HG02884 (cell line): ENCODE results near the gene NDUFAF8.

Experiments
- ATAC-seq: cut with Tn5 transposase; IDR thresholded peaks from one replicate; pipeline ENCODE4 v1.9.1; 2021; ENCODE audit warnings: mild to moderate bottlenecking, moderate library complexity; ENCODE audit not compliant: unreplicated experiment

Gene NDUFAF8

GRCh38 chr17:81200695-81201580 lies 38.2 kb upstream of the NDUFAF8 start:
- no peak for ATAC-seq

GRCh38 chr17:81202318-81202717 lies 36.8 kb upstream of the NDUFAF8 start:
- ATAC-seq: no peak

- ATAC-seq: no peak
Observed at GRCh38 chr17:81203136-81203535, 36.0 kb upstream of the NDUFAF8 start.

GRCh38 chr17:81204578-81204977 lies 34.5 kb upstream of the NDUFAF8 start:
- no peak for ATAC-seq

- no peak for ATAC-seq
Observed at GRCh38 chr17:81206166-81206565, 33.0 kb upstream of the NDUFAF8 start.

GRCh38 chr17:81206657-81207056 lies 32.5 kb upstream of the NDUFAF8 start:
- no peak for ATAC-seq

- ATAC-seq: no peak
Observed at GRCh38 chr17:81207610-81208581, 31.2 kb upstream of the NDUFAF8 start.

GRCh38 chr17:81208651-81209050 lies 30.5 kb upstream of the NDUFAF8 start:
- no peak for ATAC-seq

GRCh38 chr17:81209141-81209540 lies 30.0 kb upstream of the NDUFAF8 start:
- ATAC-seq: no peak

GRCh38 chr17:81210466-81210865 lies 28.7 kb upstream of the NDUFAF8 start:
- ATAC-seq: no peak

GRCh38 chr17:81210868-81211267 lies 28.2 kb upstream of the NDUFAF8 start:
- ATAC-seq: no peak

GRCh38 chr17:81212365-81212764 lies 26.8 kb upstream of the NDUFAF8 start:
- ATAC-seq: no peak

GRCh38 chr17:81213978-81214377 lies 25.1 kb upstream of the NDUFAF8 start:
- ATAC-seq: no peak

- ATAC-seq: no peak
Observed at GRCh38 chr17:81217491-81217890, 21.6 kb upstream of the NDUFAF8 start.

- no peak for ATAC-seq
Observed at GRCh38 chr17:81218459-81218858, 20.7 kb upstream of the NDUFAF8 start.

GRCh38 chr17:81218991-81219390 lies 20.1 kb upstream of the NDUFAF8 start:
- ATAC-seq: no peak

- no peak for ATAC-seq
Observed at GRCh38 chr17:81219476-81220180, 19.5 kb upstream of the NDUFAF8 start.

GRCh38 chr17:81221371-81221841 lies 17.7 kb upstream of the NDUFAF8 start:
- no peak for ATAC-seq

GRCh38 chr17:81221842-81222619 lies 17.1 kb upstream of the NDUFAF8 start:
- ATAC-seq: no peak

GRCh38 chr17:81222620-81222905 lies 16.6 kb upstream of the NDUFAF8 start:
- no peak for ATAC-seq
